Stimulated activated memory B cell treated with anti-CD40 and anti-IgM and Interleukin-4, amounts not matched to agents 10 μg/mL and 1 μg/mL and 100 μg/mL, for 72 hours (primary cell): Measurements from ENCODE around the gene HOXA6.

Source experiments
- ATAC-seq: fragments of 150-1000 bp; cut with Tn5 transposase; 2 replicates; pipeline ENCODE4 v1.10.0; 2021
- H3K27ac Mint-ChIP-seq: one replicate; pipeline ENCODE4 v1.8.0; 2022; ENCODE audit warnings: mild to moderate bottlenecking, mixed read lengths
- H3K27me3 Mint-ChIP-seq: one replicate; pipeline ENCODE4 v1.8.0; 2022; ENCODE audit warnings: mixed read lengths
- H3K36me3 Mint-ChIP-seq: one replicate; pipeline ENCODE4 v1.8.0; 2022; ENCODE audit warnings: mixed read lengths
- H3K4me1 Mint-ChIP-seq: one replicate; pipeline ENCODE4 v1.8.0; 2022; ENCODE audit warnings: mixed read lengths
- H3K4me3 Mint-ChIP-seq: one replicate; pipeline ENCODE4 v1.8.0; 2022; ENCODE audit warnings: mild to moderate bottlenecking, moderate library complexity, mixed read lengths
- H3K9me3 Mint-ChIP-seq: one replicate; pipeline ENCODE4 v1.8.0; 2022; ENCODE audit warnings: mixed read lengths

Gene HOXA6

GRCh38 chr7:27153526-27153925 is 6.0 kb upstream of the HOXA6 start:
- Mint-ChIP-seq H3K4me3 (no peak overlapping the region), H3K9me3 (peaks cover 8% of the 10 kb centered on the region)

GRCh38 chr7:27152816-27153442 is 5.4 kb upstream of the HOXA6 start:
- H3K4me1 Mint-ChIP-seq: peaks cover 49% of the 10 kb centered on the region
- H3K36me3 Mint-ChIP-seq: peaks cover 4% of the 10 kb centered on the region
- no peak overlapping the region for H3K4me3 Mint-ChIP-seq
- no peak overlapping the region for H3K27ac Mint-ChIP-seq
- ATAC-seq: no peak
- H3K9me3 Mint-ChIP-seq: peaks cover 4% of the 10 kb centered on the region
- peaks cover 99% of the 10 kb centered on the region for H3K27me3 Mint-ChIP-seq

More at GRCh38 chr7:27153526-27153925, 6.0 kb upstream of the HOXA6 start:
- Mint-ChIP-seq H3K27me3 (peaks cover 99% of the 10 kb centered on the region), H3K36me3 (peaks cover 4% of the 10 kb centered on the region), H3K27ac (no peak overlapping the region), H3K4me1 (peaks cover 46% of the 10 kb centered on the region)
- no peak for ATAC-seq

- Mint-ChIP-seq H3K9me3 (peaks cover 3% of the 10 kb centered on the region), H3K36me3 (peaks cover 4% of the 10 kb centered on the region), H3K4me1 (peaks cover 49% of the 10 kb centered on the region), H3K4me3 (peak within 1 kb of the TSS; percentile 75), H3K27me3 (peaks cover 99% of the 10 kb centered on the region), H3K27ac (peak within 1 kb of the TSS; percentile 14)
- no peak for ATAC-seq
Measured at GRCh38 chr7:27151931-27152815, 4.6 kb upstream of the HOXA6 start, which contains the start of gene HOXA3. TSS of gene HOXA3 (minus strand) at chr7:27152583. CDS start at chr7:27110640, 41,943 bp downstream.

- H3K4me1 Mint-ChIP-seq: peaks cover 50% of the 10 kb centered on the region
- peak overlapping the region; percentile 75 for H3K4me3 Mint-ChIP-seq
- H3K27ac Mint-ChIP-seq: peak overlapping the region; percentile 14
- H3K9me3 Mint-ChIP-seq: peaks cover 3% of the 10 kb centered on the region
- no peak for ATAC-seq
- peaks cover 99% of the 10 kb centered on the region for H3K27me3 Mint-ChIP-seq
- H3K36me3 Mint-ChIP-seq: peaks cover 4% of the 10 kb centered on the region
Measured at GRCh38 chr7:27151341-27151930, 3.9 kb upstream of the HOXA6 start.

- H3K4me3 Mint-ChIP-seq: peak overlapping the region; percentile 75
- peak; percentile 81 for ATAC-seq
- H3K9me3 Mint-ChIP-seq: peaks cover 3% of the 10 kb centered on the region
- H3K36me3 Mint-ChIP-seq: peaks cover 4% of the 10 kb centered on the region
- H3K27me3 Mint-ChIP-seq: peaks cover 99% of the 10 kb centered on the region
- H3K4me1 Mint-ChIP-seq: peaks cover 50% of the 10 kb centered on the region
- H3K27ac Mint-ChIP-seq: peak overlapping the region; percentile 14
Measured at GRCh38 chr7:27150568-27151340, 3.2 kb upstream of the HOXA6 start.

- Mint-ChIP-seq H3K4me3 (peak overlapping the region; percentile 75), H3K36me3 (peaks cover 4% of the 10 kb centered on the region), H3K27me3 (peaks cover 99% of the 10 kb centered on the region), H3K9me3 (peaks cover 3% of the 10 kb centered on the region), H3K27ac (peak overlapping the region; percentile 14), H3K4me1 (peaks cover 43% of the 10 kb centered on the region)
- ATAC-seq: no peak
Measured at GRCh38 chr7:27149842-27150567, 2.4 kb upstream of the HOXA6 start.

GRCh38 chr7:27148756-27149641 is 1.4 kb upstream of the HOXA6 start:
- no peak overlapping the region for H3K4me3 Mint-ChIP-seq
- no peak for ATAC-seq
- H3K9me3 Mint-ChIP-seq: no peaks in the 10 kb centered on the region
- peaks cover 34% of the 10 kb centered on the region for H3K4me1 Mint-ChIP-seq
- H3K36me3 Mint-ChIP-seq: no peaks in the 10 kb centered on the region
- no peak overlapping the region for H3K27ac Mint-ChIP-seq
- H3K27me3 Mint-ChIP-seq: peaks cover 94% of the 10 kb centered on the region

- Mint-ChIP-seq H3K4me1 (peaks cover 34% of the 10 kb centered on the region), H3K27me3 (peaks cover 86% of the 10 kb centered on the region), H3K9me3 (no peaks in the 10 kb centered on the region), H3K36me3 (no peaks in the 10 kb centered on the region), H3K27ac (no peak overlapping the region), H3K4me3 (peak overlapping the region; percentile 60)
- ATAC-seq: no peak
Measured at GRCh38 chr7:27148031-27148755, 619 bp upstream of the HOXA6 start.

GRCh38 chr7:27146491-27147198 is 929 bp downstream of the HOXA6 start:
- peaks cover 86% of the 10 kb centered on the region for H3K27me3 Mint-ChIP-seq
- H3K4me3 Mint-ChIP-seq: no peak overlapping the region
- no peak overlapping the region for H3K27ac Mint-ChIP-seq
- no peaks in the 10 kb centered on the region for H3K36me3 Mint-ChIP-seq
- H3K4me1 Mint-ChIP-seq: peaks cover 32% of the 10 kb centered on the region
- H3K9me3 Mint-ChIP-seq: no peaks in the 10 kb centered on the region
- ATAC-seq: no peak

GRCh38 chr7:27145914-27146412 is 1.6 kb downstream of the HOXA6 start:
- H3K9me3 Mint-ChIP-seq: no peaks in the 10 kb centered on the region

GRCh38 chr7:27145165-27145913 is 2.2 kb downstream of the HOXA6 start:
- H3K9me3 Mint-ChIP-seq: no peaks in the 10 kb centered on the region
- peaks cover 77% of the 10 kb centered on the region for H3K27me3 Mint-ChIP-seq
- no peak for ATAC-seq
- H3K4me3 Mint-ChIP-seq: no peak overlapping the region
- no peak overlapping the region for H3K27ac Mint-ChIP-seq
- peaks cover 18% of the 10 kb centered on the region for H3K4me1 Mint-ChIP-seq
- H3K36me3 Mint-ChIP-seq: no peaks in the 10 kb centered on the region

More at GRCh38 chr7:27145914-27146412, 1.6 kb downstream of the HOXA6 start:
- no peak overlapping the region for H3K27ac Mint-ChIP-seq
- no peak overlapping the region for H3K4me3 Mint-ChIP-seq
- H3K36me3 Mint-ChIP-seq: no peaks in the 10 kb centered on the region
- H3K27me3 Mint-ChIP-seq: peaks cover 82% of the 10 kb centered on the region
- no peak for ATAC-seq
- peaks cover 25% of the 10 kb centered on the region for H3K4me1 Mint-ChIP-seq

- H3K9me3 Mint-ChIP-seq: no peaks in the 10 kb centered on the region
- H3K27ac Mint-ChIP-seq: no peak overlapping the region
- H3K4me3 Mint-ChIP-seq: no peak overlapping the region
- ATAC-seq: no peak
- H3K4me1 Mint-ChIP-seq: peaks cover 16% of the 10 kb centered on the region
- H3K36me3 Mint-ChIP-seq: no peaks in the 10 kb centered on the region
- H3K27me3 Mint-ChIP-seq: peaks cover 77% of the 10 kb centered on the region
Measured at GRCh38 chr7:27144781-27145164, 2.8 kb downstream of the HOXA6 start.
